Choroid plexus epithelial cell (primary cell): ENCODE measurements around the gene SMPD1.

Experiments used
- DNase-seq: peaks from one replicate; pipeline ENCODE4 v3.0.0-alpha.2; 2010; ENCODE audit warnings: low read depth
- H3K4me3 ChIP-seq: 2 replicates; pipeline ENCODE4 v1.5.1; 2011; ENCODE audit warnings: low read depth, mild to moderate bottlenecking, control low read depth, low read length, moderate library complexity
- TF ChIP-seq, protein P1 (sequence below): conservative IDR thresholded peaks from 2 replicates; pipeline ENCODE4 v1.5.1; 2011; ENCODE audit warnings: low read depth, mild to moderate bottlenecking, control low read depth, inconsistent platforms, low read length, moderate library complexity

The SMPD1 gene

DNA sequence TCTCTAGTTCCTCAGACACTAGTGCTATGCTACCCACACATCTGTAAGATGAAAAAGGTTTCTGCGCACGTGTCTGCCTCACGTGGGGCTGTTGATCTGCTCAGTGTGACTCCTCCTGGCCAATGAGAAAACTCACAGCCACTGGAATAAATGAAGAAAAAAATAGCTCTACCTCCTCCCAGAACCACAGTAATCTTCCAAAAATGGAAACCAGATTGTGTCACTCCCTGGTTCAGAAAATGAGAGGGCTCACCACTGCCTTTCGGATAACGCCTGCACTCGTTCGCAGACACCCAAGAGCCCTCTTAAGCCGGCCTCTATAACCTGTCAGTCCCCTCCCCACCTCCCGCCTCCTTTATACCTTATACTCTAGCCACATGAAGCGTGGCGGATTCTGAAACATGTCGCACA lies 23.5 kb downstream of the SMPD1 start:
- no peak overlapping the region for H3K4me3 ChIP-seq
- TF ChIP-seq, protein P1, sequence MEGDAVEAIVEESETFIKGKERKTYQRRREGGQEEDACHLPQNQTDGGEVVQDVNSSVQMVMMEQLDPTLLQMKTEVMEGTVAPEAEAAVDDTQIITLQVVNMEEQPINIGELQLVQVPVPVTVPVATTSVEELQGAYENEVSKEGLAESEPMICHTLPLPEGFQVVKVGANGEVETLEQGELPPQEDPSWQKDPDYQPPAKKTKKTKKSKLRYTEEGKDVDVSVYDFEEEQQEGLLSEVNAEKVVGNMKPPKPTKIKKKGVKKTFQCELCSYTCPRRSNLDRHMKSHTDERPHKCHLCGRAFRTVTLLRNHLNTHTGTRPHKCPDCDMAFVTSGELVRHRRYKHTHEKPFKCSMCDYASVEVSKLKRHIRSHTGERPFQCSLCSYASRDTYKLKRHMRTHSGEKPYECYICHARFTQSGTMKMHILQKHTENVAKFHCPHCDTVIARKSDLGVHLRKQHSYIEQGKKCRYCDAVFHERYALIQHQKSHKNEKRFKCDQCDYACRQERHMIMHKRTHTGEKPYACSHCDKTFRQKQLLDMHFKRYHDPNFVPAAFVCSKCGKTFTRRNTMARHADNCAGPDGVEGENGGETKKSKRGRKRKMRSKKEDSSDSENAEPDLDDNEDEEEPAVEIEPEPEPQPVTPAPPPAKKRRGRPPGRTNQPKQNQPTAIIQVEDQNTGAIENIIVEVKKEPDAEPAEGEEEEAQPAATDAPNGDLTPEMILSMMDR = no peak
- no peak for DNase-seq

DNA sequence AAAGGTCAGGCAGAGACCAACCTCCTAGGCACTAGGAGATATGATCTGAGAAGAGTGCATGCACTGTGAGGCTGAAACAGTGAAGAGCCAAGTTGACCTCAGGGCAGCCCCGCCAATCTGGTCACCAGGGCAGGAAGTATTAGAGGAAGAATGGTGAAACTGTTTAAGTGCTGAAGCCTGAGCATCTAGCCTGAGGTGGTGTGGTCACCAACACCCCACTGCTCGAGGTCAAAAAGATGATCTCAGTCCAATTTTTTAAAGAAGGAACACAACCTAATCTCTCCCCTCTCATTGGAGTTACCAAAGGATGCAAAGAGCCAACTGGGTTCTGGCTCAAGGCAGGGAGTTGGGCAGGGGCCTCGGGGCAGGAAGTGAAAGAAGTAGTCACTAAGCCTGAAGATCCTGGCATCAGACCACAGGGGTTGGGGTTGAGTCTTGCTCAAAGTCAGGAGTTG lies 24.6 kb downstream of the SMPD1 start:
- DNase-seq = no peak
- TF ChIP-seq, protein P1 = no peak
- no peak overlapping the region for H3K4me3 ChIP-seq

DNA sequence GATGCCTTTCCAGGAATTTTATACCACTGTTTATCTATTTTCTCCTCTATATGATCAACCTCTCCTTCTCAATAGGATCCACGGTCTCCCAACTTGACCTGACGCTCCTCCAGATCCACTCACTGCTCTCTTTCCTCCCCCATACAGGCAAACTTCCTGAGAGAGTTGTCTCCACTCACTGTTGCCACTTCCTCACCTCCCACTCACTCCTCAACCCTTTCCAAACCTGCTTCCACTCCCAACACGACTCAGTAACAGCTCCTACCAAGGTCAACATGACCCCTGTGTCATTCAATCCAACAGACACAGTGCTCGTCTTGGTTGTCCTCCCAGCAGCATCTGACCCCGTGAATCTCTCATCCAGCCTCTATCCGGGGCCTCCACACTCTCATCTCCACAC lies 25.5 kb downstream of the SMPD1 start:
- TF ChIP-seq, protein P1 = no peak
- DNase-seq = no peak
- no peak overlapping the region for H3K4me3 ChIP-seq

DNA sequence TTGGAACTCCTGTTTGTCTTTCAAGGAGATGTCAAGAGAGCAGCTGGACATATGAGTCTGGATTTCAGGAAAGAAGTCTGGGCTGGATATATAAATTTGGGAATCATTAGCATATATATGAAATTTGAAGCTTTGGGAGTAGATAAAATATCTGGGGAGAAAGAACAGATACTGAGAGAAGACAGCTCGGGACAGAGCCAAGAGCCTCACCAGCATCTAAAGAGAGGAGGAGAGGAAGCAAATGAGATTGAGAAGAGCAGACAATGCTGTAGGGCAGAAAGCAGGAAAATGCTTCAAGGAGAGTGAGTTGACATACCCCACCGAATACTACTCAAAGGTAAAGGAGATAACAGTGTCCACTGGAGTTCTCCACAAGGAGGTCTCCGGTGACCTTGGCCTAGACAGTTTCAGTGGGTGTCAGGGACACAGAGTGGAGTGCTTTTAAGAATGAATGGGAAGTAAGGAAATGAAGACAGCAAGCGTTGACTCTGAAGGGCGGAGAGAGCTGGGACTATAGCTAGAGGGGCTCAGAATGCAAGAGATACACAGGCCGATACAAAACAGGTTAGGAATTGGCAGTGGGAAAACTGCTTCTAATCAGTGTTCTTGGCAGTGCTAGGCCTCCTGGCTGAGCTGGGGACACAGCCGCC lies 27.8 kb downstream of the SMPD1 start:
- DNase-seq = peak; percentile 11
- TF ChIP-seq, protein P1 = no peak
- peak overlapping the region; percentile 83 for H3K4me3 ChIP-seq

DNA sequence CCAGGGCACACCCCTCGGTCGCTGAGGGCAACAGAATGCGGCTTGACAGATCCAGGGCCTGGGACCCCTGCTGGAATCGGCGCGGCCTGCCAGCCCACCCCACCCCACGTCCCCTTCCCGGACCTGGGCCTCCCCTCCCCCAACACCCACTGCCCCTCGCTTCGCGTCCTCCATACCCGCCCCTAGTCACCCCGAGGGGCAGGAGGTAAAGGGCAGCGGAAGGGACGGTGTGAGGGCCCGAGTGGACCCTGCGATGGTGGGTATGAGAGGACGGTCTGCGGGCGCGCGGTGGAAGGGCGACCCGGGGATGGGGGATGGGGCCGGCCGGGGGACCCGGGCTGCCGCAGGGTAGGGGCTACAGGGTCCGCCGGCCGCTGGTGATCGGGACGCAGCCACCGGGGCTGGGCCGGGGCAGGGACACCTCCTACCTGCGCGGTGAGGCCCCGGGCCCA lies 28.3 kb downstream of the SMPD1 start:
- TF ChIP-seq, protein P1 = no peak
- H3K4me3 ChIP-seq = peak overlapping the region; percentile 83
- no peak for DNase-seq

DNA sequence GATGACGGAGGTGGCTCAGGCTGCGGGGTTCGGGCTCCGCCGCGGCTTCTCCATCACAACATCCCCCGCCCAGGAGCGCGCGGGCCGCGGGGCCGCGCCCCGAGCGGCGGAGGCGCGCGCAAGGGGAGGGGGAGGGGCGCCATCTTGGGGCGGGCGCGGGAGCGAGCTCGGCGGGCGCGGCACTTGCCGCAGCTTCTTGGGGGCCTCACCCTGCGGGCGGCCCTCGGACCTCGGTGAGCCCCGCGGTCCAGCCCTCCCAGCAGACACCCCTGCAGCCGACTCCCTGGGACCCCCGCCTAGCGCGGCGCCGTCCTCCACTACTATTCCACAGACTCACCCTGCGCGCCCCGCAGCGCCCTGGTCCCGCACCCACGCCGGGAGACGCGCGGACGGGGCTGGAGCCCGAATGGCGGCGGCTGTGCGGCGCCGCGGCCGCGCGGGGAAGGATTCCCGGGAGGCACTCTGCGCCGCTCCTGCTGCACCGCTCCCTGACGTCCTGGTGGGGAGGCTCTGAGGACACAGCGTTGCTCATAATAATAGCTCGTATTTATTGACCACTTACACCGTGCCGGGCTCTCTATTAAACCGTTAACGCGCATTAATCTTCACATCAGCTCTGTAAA lies 28.8 kb downstream of the SMPD1 start, which contains the start of gene APBB1:
APBB1 (minus strand) TSS at position 86 of the 623 bp plus-strand sequence. CDS start 7,747 bp downstream, outside the sequence.
- H3K4me3 ChIP-seq = peak within 1 kb of the TSS; percentile 83
- TF ChIP-seq, protein P1 = peak; percentile 24
- peak; percentile 61 for DNase-seq
